HCT116 (cell line): ENCODE data around the gene SPTBN4.

ENCODE experiments used
- CEBPB ChIP-seq: IDR thresholded peaks from 2 replicates; pipeline ENCODE4 v1.6.1; 2012; ENCODE audit warnings: low read depth
- EZH2phosphoT487 ChIP-seq: fragments of 200-600 bp; IDR thresholded peaks from 2 replicates; pipeline ENCODE4 v1.6.1; 2018; ENCODE audit warnings: antibody characterized with exemption, borderline replicate concordance
- MAX ChIP-seq: IDR thresholded peaks from 2 replicates; pipeline ENCODE4 v1.6.1; 2012
- POLR2A ChIP-seq: IDR thresholded peaks from 2 replicates; pipeline ENCODE4 v1.7.0; 2011; ENCODE audit warnings: borderline replicate concordance; ENCODE audit not compliant: insufficient read depth, insufficient read length; ENCODE audit errors: extremely low read depth
- REST ChIP-seq: IDR thresholded peaks from 2 replicates; pipeline ENCODE4 v1.6.1; 2012; ENCODE audit warnings: low read depth
- ZBTB33 ChIP-seq: IDR thresholded peaks from 2 replicates; pipeline ENCODE4 v1.6.1; 2011; ENCODE audit warnings: mild to moderate bottlenecking, low read length, moderate library complexity; ENCODE audit not compliant: insufficient replicate concordance; ENCODE audit errors: extremely low read depth
- TF ChIP-seq, protein P1 (sequence below), 3 experiments: fragments of 200-600 bp in 1 of 3; sonication (generic) in 1 of 3; IDR thresholded peaks in 2 of 3; conservative IDR thresholded peaks in 1 of 3; 2 replicates each; pipeline ENCODE4 v1.5.1; 2012 to 2017; ENCODE audit warnings: low read depth in 2 of 3, low read length in 2 of 3, antibody characterized with exemption in 1 of 3, borderline replicate concordance in 1 of 3, control low read depth in 1 of 3, mild to moderate bottlenecking in 1 of 3, mixed read lengths in 1 of 3, mixed run types in 1 of 3, moderate library complexity in 1 of 3; ENCODE audit not compliant: insufficient read depth in 1 of 3
- TF ChIP-seq, protein P2 (sequence below): IDR thresholded peaks from 2 replicates; pipeline ENCODE4 v1.6.1; 2012

- TF ChIP-seq, protein P1, sequence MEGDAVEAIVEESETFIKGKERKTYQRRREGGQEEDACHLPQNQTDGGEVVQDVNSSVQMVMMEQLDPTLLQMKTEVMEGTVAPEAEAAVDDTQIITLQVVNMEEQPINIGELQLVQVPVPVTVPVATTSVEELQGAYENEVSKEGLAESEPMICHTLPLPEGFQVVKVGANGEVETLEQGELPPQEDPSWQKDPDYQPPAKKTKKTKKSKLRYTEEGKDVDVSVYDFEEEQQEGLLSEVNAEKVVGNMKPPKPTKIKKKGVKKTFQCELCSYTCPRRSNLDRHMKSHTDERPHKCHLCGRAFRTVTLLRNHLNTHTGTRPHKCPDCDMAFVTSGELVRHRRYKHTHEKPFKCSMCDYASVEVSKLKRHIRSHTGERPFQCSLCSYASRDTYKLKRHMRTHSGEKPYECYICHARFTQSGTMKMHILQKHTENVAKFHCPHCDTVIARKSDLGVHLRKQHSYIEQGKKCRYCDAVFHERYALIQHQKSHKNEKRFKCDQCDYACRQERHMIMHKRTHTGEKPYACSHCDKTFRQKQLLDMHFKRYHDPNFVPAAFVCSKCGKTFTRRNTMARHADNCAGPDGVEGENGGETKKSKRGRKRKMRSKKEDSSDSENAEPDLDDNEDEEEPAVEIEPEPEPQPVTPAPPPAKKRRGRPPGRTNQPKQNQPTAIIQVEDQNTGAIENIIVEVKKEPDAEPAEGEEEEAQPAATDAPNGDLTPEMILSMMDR (IDR thresholded peaks at IDR 0.05 in 2 of 3, conservative IDR thresholded peaks at IDR 0.05 in 1 of 3; ENCODE audit: borderline replicate concordance in 1 of 3, insufficient read depth in 1 of 3, low read depth in 2 of 3, low read length in 2 of 3): no peak
- TF ChIP-seq REST: no peak
- no peak for TF ChIP-seq EZH2phosphoT487
- TF ChIP-seq POLR2A: no peak
- TF ChIP-seq MAX: no peak
- TF ChIP-seq, protein P2, sequence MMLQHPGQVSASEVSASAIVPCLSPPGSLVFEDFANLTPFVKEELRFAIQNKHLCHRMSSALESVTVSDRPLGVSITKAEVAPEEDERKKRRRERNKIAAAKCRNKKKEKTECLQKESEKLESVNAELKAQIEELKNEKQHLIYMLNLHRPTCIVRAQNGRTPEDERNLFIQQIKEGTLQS: no peak
- no peak for TF ChIP-seq CEBPB
- TF ChIP-seq ZBTB33: no peak
Observed at GRCh38 chr19:40511487-40511886, 44.7 kb downstream of the SPTBN4 start.
